Measurements from ENCODE around the gene SULT4A1. TPM values are rescaled to one million over a fixed set of nuclear protein-coding genes. Genes with fewer than 3 reads are reported as not detected.

SULT4A1 gene
- total and polyA plus RNA-seq, 10 of the 15 experiments (the other 5 are each of a cell fraction or from before 2014, with no cell fraction given): not detected

- no peaks in the 10 kb centered on the region for H3K36me3 ChIP-seq (ENCODE audit: control insufficient read depth in 2 of 2, insufficient read depth in 2 of 2, low read length in 1 of 2)
- TF ChIP-seq MYB (IDR thresholded peaks at IDR 0.05; ENCODE audit: borderline replicate concordance, low read depth, low read length): no peak
- no peak for TF ChIP-seq MTA3 (IDR thresholded peaks at IDR 0.05; ENCODE audit: borderline replicate concordance, low read length)
- no peak for TF ChIP-seq ATF3 (IDR thresholded peaks at IDR 0.05; ENCODE audit: borderline replicate concordance, extremely low read depth, low read depth, low read length)
- TF ChIP-seq RAD51 (IDR thresholded peaks at IDR 0.05): no peak
- TF ChIP-seq CUX1 (IDR thresholded peaks at IDR 0.05; ENCODE audit: insufficient replicate concordance, low read depth, low read length): no peak
- TF ChIP-seq EZH2 (IDR thresholded peaks at IDR 0.05; ENCODE audit: borderline replicate concordance, control insufficient read depth, low read depth, low read length): no peak
- TF ChIP-seq CTCF (IDR thresholded peaks at IDR 0.05 in 2 of 3, conservative IDR thresholded peaks at IDR 0.05 in 1 of 3; ENCODE audit: control insufficient read depth in 2 of 3, extremely low read depth in 1 of 3, insufficient read depth in 1 of 3, low read depth in 3 of 3, low read length in 3 of 3): no peak
- no peak for TF ChIP-seq ATF7 (IDR thresholded peaks at IDR 0.05; ENCODE audit: low read depth)
- TF ChIP-seq NR2C1 (IDR thresholded peaks at IDR 0.05): no peak
- TF ChIP-seq FOXK2 (IDR thresholded peaks at IDR 0.05): no peak
- TF ChIP-seq SP1 (IDR thresholded peaks at IDR 0.05; ENCODE audit: low read depth, low read length): no peak
- no peak for TF ChIP-seq YBX1 (IDR thresholded peaks at IDR 0.05)
- no peak for TF ChIP-seq SRF (IDR thresholded peaks at IDR 0.05; ENCODE audit: low read depth in 2 of 2, low read length in 2 of 2)
Observed at GRCh38 chr22:43833286-43834240, 28.8 kb downstream of the SULT4A1 start.

More at GRCh38 chr22:43833286-43834240, 28.8 kb downstream of the SULT4A1 start:
- Histone ChIP-seq H3K27ac (ENCODE audit: control insufficient read depth, insufficient read depth) (no peak overlapping the region), H3K9me3 (replicated peaks; ENCODE audit: control insufficient read depth, insufficient read depth, low read length) (no peaks in the 10 kb centered on the region), H4K20me1 (ENCODE audit: control insufficient read depth, insufficient read depth) (no peaks in the 10 kb centered on the region), H2AFZ (ENCODE audit: control insufficient read depth, low read depth, low read length) (no peak overlapping the region), H3K9ac (ENCODE audit: control insufficient read depth, insufficient read depth, low read length) (no peak overlapping the region), H3K4me1 (ENCODE audit: control insufficient read depth, insufficient read depth, low read length) (no peaks in the 10 kb centered on the region), H3K4me3 (no peak overlapping the region), H3K27me3 (replicated peaks in 1 of 2; ENCODE audit: control insufficient read depth in 2 of 2, insufficient read depth in 2 of 2, low read length in 1 of 2) (no peaks in the 10 kb centered on the region; a peak in 1 of 4 replicates), H3K79me2 (ENCODE audit: control insufficient read depth, insufficient read depth, low read length) (no peaks in the 10 kb centered on the region), H3K4me2 (ENCODE audit: control insufficient read depth, insufficient read depth) (no peak overlapping the region)
- ChIA-PET POLR2A (no interaction called here), SMC1A (ENCODE audit: uncharacterized antibody, unreplicated experiment) (no interaction called here), RAD21 (ENCODE audit: unreplicated experiment) (no interaction called here), CTCF (no interaction called here)
- 54% methylated on average over 33 of the region's 36 CpGs for WGBS (ENCODE audit: insufficient coverage, insufficient replicate concordance, low lambda C conversion rate, missing lambda C conversion rate)
- intact Hi-C loops (cut with micrococcal nuclease; ENCODE audit: unreplicated experiment) (no loop called here), in situ Hi-C loops (cut with MboI) (no loop called here)
- no peak for FAIRE-seq
- no TSS peak for BruUV-seq (replicated peaks)
- no peak for DNase-seq (ENCODE audit: low read depth, low spot score)
- no peak for ATAC-seq

All from GM12878 (cell line).